GM23338 (cell line): ENCODE measurements around the gene RCBTB2. TPM values are rescaled to one million over a fixed set of nuclear protein-coding genes. Genes with fewer than 3 reads are reported as not detected.
A peak's percentile ranks its signal among the peaks of the same experiment; 100 is the strongest.

Experiments used
- ATAC-seq: fragments of 200-7000 bp; cut with Tn5 transposase; 3 replicates; pipeline ENCODE4 v1.9.1; 2020
- DNase-seq: peaks from one replicate; pipeline ENCODE4 v3.0.0-alpha.2; 2015; ENCODE audit warnings: low spot score
- H2AFZ ChIP-seq: fragments of 200-600 bp; sonication (generic); 2 replicates; pipeline ENCODE4 v1.8.0; 2016; ENCODE audit warnings: antibody characterized with exemption, mild to moderate bottlenecking, moderate library complexity
- H3F3A ChIP-seq: fragments of 200-600 bp; sonication (generic); replicated peaks from 2 replicates; pipeline ENCODE4 v1.8.0; 2017; ENCODE audit warnings: antibody characterized with exemption, mixed run types, low read depth
- H3K27ac ChIP-seq: fragments of 200-600 bp; sonication (generic); 2 replicates; pipeline ENCODE4 v1.6.1; 2016; ENCODE audit warnings: low read depth
- H3K27me3 ChIP-seq: fragments of 200-600 bp; sonication (generic); 2 replicates; pipeline ENCODE4 v1.8.0; 2016; ENCODE audit warnings: mild to moderate bottlenecking, mixed run types, moderate library complexity; ENCODE audit not compliant: insufficient read depth
- H3K36me3 ChIP-seq: fragments of 200-600 bp; sonication (generic); 2 replicates; pipeline ENCODE4 v1.8.0; 2016; ENCODE audit warnings: mild to moderate bottlenecking; ENCODE audit not compliant: insufficient read depth
- H3K4me1 ChIP-seq: fragments of 200-600 bp; sonication (generic); 2 replicates; pipeline ENCODE4 v1.8.0; 2016; ENCODE audit warnings: mild to moderate bottlenecking, moderate library complexity; ENCODE audit not compliant: insufficient read depth
- H3K4me2 ChIP-seq: fragments of 200-600 bp; sonication (generic); 2 replicates; pipeline ENCODE4 v1.7.1; 2017; ENCODE audit warnings: mixed run types
- H3K4me3 ChIP-seq: fragments of 200-600 bp; sonication (generic); 2 replicates; pipeline ENCODE4 v1.6.1; 2016; ENCODE audit warnings: mixed run types
- H3K79me2 ChIP-seq: fragments of 200-600 bp; sonication (generic); replicated peaks from 2 replicates; pipeline ENCODE4 v1.8.0; 2017; ENCODE audit warnings: mild to moderate bottlenecking; ENCODE audit not compliant: insufficient read depth
- H3K9me2 ChIP-seq: fragments of 200-600 bp; sonication (generic); 2 replicates; pipeline ENCODE4 v1.8.0; 2017; ENCODE audit not compliant: insufficient read depth
- H4K20me1 ChIP-seq: fragments of 200-600 bp; sonication (generic); replicated peaks from 2 replicates; pipeline ENCODE4 v1.8.0; 2017; ENCODE audit warnings: mild to moderate bottlenecking; ENCODE audit not compliant: insufficient read depth
- H3K27ac Mint-ChIP-seq: 2 replicates; pipeline ENCODE4 v1.8.0; 2020; ENCODE audit warnings: inconsistent platforms, mild to moderate bottlenecking, moderate library complexity, mixed read lengths
- H3K27me3 Mint-ChIP-seq: 3 replicates; pipeline ENCODE4 v1.8.0; 2022; ENCODE audit warnings: low read depth, mild to moderate bottlenecking, moderate library complexity, mixed read lengths, inconsistent platforms; ENCODE audit not compliant: insufficient read depth, poor library complexity
- H3K36me3 Mint-ChIP-seq: 3 replicates; pipeline ENCODE4 v1.8.0; 2021; ENCODE audit warnings: low read depth, mild to moderate bottlenecking, inconsistent platforms, moderate library complexity, mixed read lengths
- H3K4me1 Mint-ChIP-seq: 3 replicates; pipeline ENCODE4 v1.8.0; 2020; ENCODE audit warnings: mild to moderate bottlenecking, inconsistent platforms, mixed read lengths
- H3K4me3 Mint-ChIP-seq: 3 replicates; pipeline ENCODE4 v1.8.0; 2021; ENCODE audit warnings: moderate library complexity, mild to moderate bottlenecking, inconsistent platforms, mixed read lengths
- H3K9me3 Mint-ChIP-seq: 3 replicates; pipeline ENCODE4 v1.8.0; 2020; ENCODE audit warnings: moderate library complexity, mild to moderate bottlenecking, inconsistent platforms, mixed read lengths
- CREB1 ChIP-seq: fragments of 250-450 bp; sonication (Bioruptor Pico); IDR thresholded peaks from 2 replicates; pipeline ENCODE4 v1.5.0; 2020; ENCODE audit warnings: low read depth, mild to moderate bottlenecking, moderate library complexity
- ETS1 ChIP-seq: IDR thresholded peaks from 2 replicates; pipeline ENCODE4 v1.6.1; 2016; ENCODE audit warnings: antibody characterized with exemption
- EZH2phosphoT487 ChIP-seq: fragments of 200-600 bp; sonication (generic); IDR thresholded peaks from one replicate; pipeline ENCODE4 v1.8.1; 2018; ENCODE audit warnings: antibody characterized with exemption; ENCODE audit not compliant: unreplicated experiment
- JUNB ChIP-seq: IDR thresholded peaks from one replicate; pipeline ENCODE4 v1.6.1; 2016; ENCODE audit warnings: antibody characterized with exemption; ENCODE audit not compliant: unreplicated experiment
- POLR2AphosphoS5 ChIP-seq: IDR thresholded peaks from 2 replicates; pipeline ENCODE4 v1.6.1; 2016; ENCODE audit warnings: antibody characterized with exemption, low read depth
- REST ChIP-seq: IDR thresholded peaks from one replicate; pipeline ENCODE4 v1.6.1; 2018; ENCODE audit warnings: antibody characterized with exemption; ENCODE audit not compliant: unreplicated experiment
- STAT1 ChIP-seq: IDR thresholded peaks from one replicate; pipeline ENCODE4 v1.6.1; 2016; ENCODE audit warnings: antibody characterized with exemption; ENCODE audit not compliant: unreplicated experiment
- ZNF331 ChIP-seq: fragments of 250-450 bp; sonication (Bioruptor Pico); IDR thresholded peaks from 2 replicates; pipeline ENCODE4 v1.5.0; 2020; ENCODE audit warnings: low read depth, mild to moderate bottlenecking, moderate library complexity
- polyA plus RNA-seq: library from polyadenylated mRNA; unstranded; fragments of >200 nt; fragmentation: Nextera tagmentation; extraction: Ambion mirVana; gene quantifications from 2 replicates; pipeline ENCODE4 v1.2.1, GENCODE V29; 2016
- total RNA-seq: library from RNA; depleted of rRNA; stranded (reverse); fragments of >200 nt; shearing (Covaris generic); gene quantifications from 2 replicates; pipeline ENCODE4 v1.2.3, GENCODE V29; 2014
- TF ChIP-seq, protein P1 (sequence below), 2 experiments: fragments of 200-600 bp in 1 of 2; sonication (generic) in 1 of 2; conservative IDR thresholded peaks; 2 replicates each; pipeline versions ENCODE4 v1.5.1 to v1.6.1; 2016 to 2017; ENCODE audit warnings: antibody characterized with exemption in 2 of 2, low read depth in 2 of 2, mild to moderate bottlenecking in 2 of 2, moderate library complexity in 1 of 2

Gene RCBTB2
- total and polyA plus RNA-seq, 2 experiments from 2014 or later, result 8.1 to 20.8 TPM

DNA sequence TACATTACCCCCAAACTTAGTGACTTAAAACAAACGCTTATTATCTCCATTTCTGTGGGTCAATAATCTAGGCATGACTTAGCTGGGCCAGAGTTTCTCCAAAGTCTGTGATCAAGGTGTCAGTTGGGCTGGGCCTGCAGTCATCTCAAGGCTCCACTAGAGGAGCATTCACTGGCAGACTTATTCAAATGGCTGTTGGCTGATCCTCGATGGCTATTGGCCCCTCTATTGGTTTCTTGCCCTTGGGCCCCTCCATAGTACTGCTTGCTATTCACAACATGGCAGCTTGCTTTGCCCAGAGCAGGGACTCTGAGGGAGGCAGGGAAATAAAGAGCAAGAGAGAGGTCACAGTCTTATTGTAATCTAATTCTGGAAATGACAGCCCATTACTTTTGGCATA lies 57.6 kb downstream of the RCBTB2 start:
- DNase-seq (peak; percentile 18), ATAC-seq (peak; percentile 72)
- no peak overlapping the region for H3K4me2 ChIP-seq
- no peaks in the 10 kb centered on the region for H3K79me2 ChIP-seq
- no peaks in the 10 kb centered on the region for H3K27me3 Mint-ChIP-seq
- no peaks in the 10 kb centered on the region for H3K4me1 Mint-ChIP-seq
- peaks cover 3% of the 10 kb centered on the region; the same call in 1 of the 3 replicates for H3K36me3 Mint-ChIP-seq
- H3K36me3 ChIP-seq, result no peaks in the 10 kb centered on the region
- no peak for TF ChIP-seq ZNF331 (CRISPR knock-in tag)
- no peak for TF ChIP-seq CREB1 (CRISPR knock-in tag)
- TF ChIP-seq, protein P1, sequence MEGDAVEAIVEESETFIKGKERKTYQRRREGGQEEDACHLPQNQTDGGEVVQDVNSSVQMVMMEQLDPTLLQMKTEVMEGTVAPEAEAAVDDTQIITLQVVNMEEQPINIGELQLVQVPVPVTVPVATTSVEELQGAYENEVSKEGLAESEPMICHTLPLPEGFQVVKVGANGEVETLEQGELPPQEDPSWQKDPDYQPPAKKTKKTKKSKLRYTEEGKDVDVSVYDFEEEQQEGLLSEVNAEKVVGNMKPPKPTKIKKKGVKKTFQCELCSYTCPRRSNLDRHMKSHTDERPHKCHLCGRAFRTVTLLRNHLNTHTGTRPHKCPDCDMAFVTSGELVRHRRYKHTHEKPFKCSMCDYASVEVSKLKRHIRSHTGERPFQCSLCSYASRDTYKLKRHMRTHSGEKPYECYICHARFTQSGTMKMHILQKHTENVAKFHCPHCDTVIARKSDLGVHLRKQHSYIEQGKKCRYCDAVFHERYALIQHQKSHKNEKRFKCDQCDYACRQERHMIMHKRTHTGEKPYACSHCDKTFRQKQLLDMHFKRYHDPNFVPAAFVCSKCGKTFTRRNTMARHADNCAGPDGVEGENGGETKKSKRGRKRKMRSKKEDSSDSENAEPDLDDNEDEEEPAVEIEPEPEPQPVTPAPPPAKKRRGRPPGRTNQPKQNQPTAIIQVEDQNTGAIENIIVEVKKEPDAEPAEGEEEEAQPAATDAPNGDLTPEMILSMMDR (conservative IDR thresholded peaks at IDR 0.05; ENCODE audit: low read depth in 2 of 2), result peak in 1 of 2 experiments; percentile 11; a peak in 1 of 4 replicates
- H3K9me2 ChIP-seq, result peaks cover 7% of the 10 kb centered on the region; the same call in 1 of the 2 replicates
- H3K27me3 ChIP-seq, result no peaks in the 10 kb centered on the region
- H3F3A ChIP-seq, result no peaks in the 10 kb centered on the region
- no peak overlapping the region for H2AFZ ChIP-seq
- no peak overlapping the region for H3K4me3 Mint-ChIP-seq
- H4K20me1 ChIP-seq, result 0 out of 2 replicates have a peak, but pooled peaks cover 6% of the 10 kb centered on the region
- no peaks in the 10 kb centered on the region for H3K9me3 Mint-ChIP-seq
- H3K4me3 ChIP-seq, result no peak overlapping the region
- H3K27ac Mint-ChIP-seq, result peak overlapping the region; percentile 14; the same call in 1 of the 2 replicates
- H3K4me1 ChIP-seq, result no peaks in the 10 kb centered on the region
- no peak overlapping the region for H3K27ac ChIP-seq

DNA sequence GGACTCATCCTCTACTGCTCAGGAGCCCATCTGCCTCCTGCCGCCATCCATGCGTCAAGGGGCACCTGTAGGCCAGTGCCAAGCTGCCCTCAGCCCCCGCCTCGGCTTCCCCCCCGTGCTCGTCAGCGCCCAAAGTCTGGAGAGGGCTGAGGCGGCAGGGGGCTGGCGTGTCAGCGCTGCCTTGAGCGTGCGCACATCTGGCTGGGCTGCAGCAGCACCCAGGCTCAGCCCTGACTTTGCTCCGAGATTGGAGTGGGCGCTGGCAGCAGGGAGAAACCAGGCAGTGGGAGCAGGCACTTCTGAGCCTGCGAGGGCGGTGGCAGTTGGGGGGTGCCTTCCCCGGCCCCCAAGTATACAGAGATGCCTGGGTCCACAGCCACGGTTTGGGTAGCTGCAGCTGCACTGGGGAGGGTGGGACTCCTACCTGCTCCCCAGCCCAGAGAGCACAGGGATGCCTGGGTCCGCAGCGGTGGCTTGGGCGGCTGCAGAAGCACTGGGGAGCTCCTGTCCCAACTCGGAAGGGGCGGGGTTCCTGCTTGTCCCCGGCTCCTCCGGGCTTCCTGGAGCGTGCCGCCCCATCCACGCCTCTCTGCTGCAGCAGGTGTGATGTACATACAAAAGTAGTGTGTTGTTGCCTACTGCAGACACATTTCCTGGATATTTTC lies 75.2 kb downstream of the RCBTB2 start:
- peaks cover 3% of the 10 kb centered on the region; the same call in 2 of the 3 replicates for H3K36me3 Mint-ChIP-seq
- H3K27me3 Mint-ChIP-seq, result peaks cover 2% of the 10 kb centered on the region
- no peaks in the 10 kb centered on the region for H3K79me2 ChIP-seq
- no peaks in the 10 kb centered on the region for H3F3A ChIP-seq
- H3K4me1 ChIP-seq, result no peaks in the 10 kb centered on the region
- no peaks in the 10 kb centered on the region; the same call in 1 of the 2 replicates for H4K20me1 ChIP-seq
- DNase-seq (peak; percentile 7), ATAC-seq (peak; percentile 47)
- H3K27ac Mint-ChIP-seq, result no peak overlapping the region
- no peaks in the 10 kb centered on the region for H3K27me3 ChIP-seq
- H3K4me1 Mint-ChIP-seq, result peaks cover 6% of the 10 kb centered on the region; the same call in 2 of the 3 replicates
- H3K9me3 Mint-ChIP-seq, result no peaks in the 10 kb centered on the region
- H3K9me2 ChIP-seq, result no peaks in the 10 kb centered on the region
- H3K36me3 ChIP-seq, result no peaks in the 10 kb centered on the region
- no peak overlapping the region for H3K4me2 ChIP-seq
- no peak overlapping the region for H3K27ac ChIP-seq
- no peak overlapping the region for H3K4me3 Mint-ChIP-seq
- no peak overlapping the region for H3K4me3 ChIP-seq
- no peak overlapping the region for H2AFZ ChIP-seq
- TF ChIP-seq ZNF331 (CRISPR knock-in tag) (no peak), EZH2phosphoT487 (no peak), CREB1 (CRISPR knock-in tag) (no peak), POLR2AphosphoS5 (no peak), STAT1 (no peak), ETS1 (no peak), REST (no peak), JUNB (no peak)
- TF ChIP-seq, protein P1 (conservative IDR thresholded peaks at IDR 0.05; ENCODE audit: low read depth in 2 of 2), result no peak
